K562 (cell line): ENCODE measurements around the gene VPS41. TPM values are rescaled to one million over a fixed set of nuclear protein-coding genes. Genes with fewer than 3 reads are reported as not detected.

Experiments used
- ARID3B ChIP-seq: fragments of 250-450 bp; sonication (Bioruptor Pico); IDR thresholded peaks from 2 replicates; pipeline ENCODE4 v1.4.0; 2020; ENCODE audit warnings: borderline replicate concordance
- CBFB ChIP-seq: sonication (generic); formaldehyde crosslinking; IDR thresholded peaks from 2 replicates; pipeline ENCODE4 v1.4.0; 2020; ENCODE audit warnings: mild to moderate bottlenecking, missing genetic modification reagents
- CUX1 ChIP-seq: fragments of 200-800 bp; sonication (Bioruptor generic); IDR thresholded peaks from 2 replicates; pipeline ENCODE4 v1.6.1; 2016; ENCODE audit warnings: missing genetic modification characterization, missing compliant biosample characterization
- FOS ChIP-seq: IDR thresholded peaks from 3 replicates; pipeline ENCODE4 v1.6.1; 2011; ENCODE audit not compliant: insufficient read length; ENCODE audit errors: extremely low read depth
- ID3 ChIP-seq, 2 experiments: fragments of 250-450 bp in 1 of 2; fragments of 450-650 bp in 1 of 2; sonication (Bioruptor Pico) in 1 of 2; IDR thresholded peaks; 2 replicates each; pipeline versions ENCODE4 v1.6.1 to v1.8.0; 2016 to 2021; ENCODE audit warnings: mild to moderate bottlenecking in 2 of 2, moderate library complexity in 2 of 2, missing compliant biosample characterization in 1 of 2, missing genetic modification characterization in 1 of 2
- NCOA1 ChIP-seq: fragments of 450-650 bp; IDR thresholded peaks from 2 replicates; pipeline ENCODE4 v1.6.1; 2016; ENCODE audit warnings: low read depth
- NRF1 ChIP-seq, 2 experiments: fragments of 450-650 bp; IDR thresholded peaks in 1 of 2; conservative IDR thresholded peaks in 1 of 2; 2 replicates each; pipeline ENCODE4 v1.6.1; 2014; ENCODE audit warnings: mild to moderate bottlenecking in 2 of 2
- NUFIP1 ChIP-seq: fragments of 450-650 bp; IDR thresholded peaks from 2 replicates; pipeline ENCODE4 v1.6.1; 2018; ENCODE audit not compliant: partially characterized antibody
- RAD51 ChIP-seq: fragments of 450-650 bp; IDR thresholded peaks from 2 replicates; pipeline ENCODE4 v1.7.1; 2016; ENCODE audit warnings: low read depth, mild to moderate bottlenecking, borderline replicate concordance
- SRSF3 ChIP-seq: fragments of 200-400 bp; formaldehyde crosslinking; IDR thresholded peaks from 2 replicates; pipeline ENCODE4 v1.6.1; 2016; ENCODE audit warnings: mild to moderate bottlenecking, low read length, moderate library complexity; ENCODE audit not compliant: insufficient read depth
- TARDBP ChIP-seq: fragments of 450-650 bp; IDR thresholded peaks from 2 replicates; pipeline ENCODE4 v1.6.1; 2016
- THRB ChIP-seq: fragments of 450-650 bp; formaldehyde crosslinking; conservative IDR thresholded peaks from 2 replicates; pipeline ENCODE4 v1.4.0; 2022; ENCODE audit warnings: mild to moderate bottlenecking, missing genetic modification characterization
- TSHZ1 ChIP-seq: fragments of 250-450 bp; sonication (Bioruptor Pico); IDR thresholded peaks from 2 replicates; pipeline ENCODE4 v1.4.0; 2020; ENCODE audit warnings: mild to moderate bottlenecking, moderate library complexity
- ZBTB26 ChIP-seq: fragments of 450-650 bp; formaldehyde crosslinking; IDR thresholded peaks from 2 replicates; pipeline ENCODE4 v1.4.0; 2022; ENCODE audit warnings: missing genetic modification characterization
- ZNF785 ChIP-seq: fragments of 250-450 bp; sonication (Bioruptor Pico); IDR thresholded peaks from 2 replicates; pipeline ENCODE4 v1.4.0; 2020; ENCODE audit warnings: mild to moderate bottlenecking
- polyA plus RNA-seq, 8 experiments: library from polyadenylated mRNA; depleted of rRNA in 4 of 8; stranded (reverse) in 5 of 8; unstranded in 3 of 8; fragments of >200 nt; fragmentation: Nextera tagmentation in 2 of 8; fragmentation: Illumina TruSeq in 1 of 8; extraction: Ambion mirVana in 2 of 8; extraction: Trizol in 1 of 8; gene quantifications; 2 replicates each; pipeline versions ENCODE4 v1.2.1 to v1.2.3, GENCODE V29; 2011 to 2014; ENCODE audit warnings: inconsistent platforms in 1 of 8, missing spikeins in 1 of 8
- total RNA-seq, 7 experiments: library from RNA; depleted of rRNA in 6 of 7; stranded (reverse); fragments of >200 nt in 6 of 7; fragmentation: Illumina TruSeq in 2 of 7; extraction: Trizol in 2 of 7; gene quantifications; 2 replicates each; pipeline versions ENCODE4 v1.2.1 to v1.2.3, GENCODE V29; 2011 to 2021; ENCODE audit warnings: low replicate concordance in 1 of 7

Gene VPS41
- total and polyA plus RNA-seq, 9 of the 15 experiments (the other 6 are each of a cell fraction or from before 2014, with no cell fraction given): 17.7 to 46.8 (median 32.1) TPM

- TF ChIP-seq TSHZ1 (CRISPR knock-in tag): no peak
- no peak for TF ChIP-seq RAD51
- TF ChIP-seq ZBTB26 (CRISPR knock-in tag): no peak
- TF ChIP-seq NRF1 (conservative IDR thresholded peaks at IDR 0.05 in 1 of 2, IDR thresholded peaks at IDR 0.05 in 1 of 2): peak; percentile 34 to 44; a peak in 2 of 4 replicates
- no peak for TF ChIP-seq TARDBP
- TF ChIP-seq NCOA1: no peak
- peak; percentile 48 for TF ChIP-seq FOS
- TF ChIP-seq NUFIP1: no peak
- TF ChIP-seq CBFB (CRISPR knock-in tag): no peak
- TF ChIP-seq ARID3B (CRISPR knock-in tag): no peak
- TF ChIP-seq THRB: no peak
- no peak for TF ChIP-seq ID3 (CRISPR knock-in tag; IDR thresholded peaks at IDR 0.05)
- TF ChIP-seq ID3 (tag; IDR thresholded peaks at IDR 0.05): no peak
- TF ChIP-seq SRSF3: no peak
- no peak for TF ChIP-seq ZNF785 (CRISPR knock-in tag)
- no peak for TF ChIP-seq CUX1
Measured at GRCh38 chr7:38846280-38846679, 62.7 kb downstream of the VPS41 start (continued).
